Thyroid gland (tissue), 4 donors: Measurements from ENCODE around the gene CRLF1. TPM values are rescaled to one million over a fixed set of nuclear protein-coding genes. Genes with fewer than 3 reads are reported as not detected.
"Not testable (repeated sequence)": the region's sequence is repeated elsewhere in the genome, so short reads cannot be mapped to it uniquely, and the experiment has no call there.

ENCODE experiments used
- DNase-seq, 2 donors: peaks; one replicate each; pipeline ENCODE4 v3.0.0-alpha.2; 2019
- H3K27ac ChIP-seq, 3 donors: fragments of 200-600 bp; sonication (generic); 1 replicate in 2 of 3; 2 replicates in 1 of 3; pipeline ENCODE4 v1.5.1; 2016 to 2019; ENCODE audit warnings: mild to moderate bottlenecking in 1 of 3, moderate library complexity in 1 of 3
- H3K27me3 ChIP-seq: fragments of 200-600 bp; sonication (generic); one replicate; pipeline ENCODE4 v1.5.1; 2019
- H3K36me3 ChIP-seq, 2 donors: fragments of 200-600 bp; sonication (generic); one replicate each; pipeline ENCODE4 v1.5.1; 2016 to 2019
- H3K4me1 ChIP-seq, 2 donors: fragments of 200-600 bp; sonication (generic); one replicate each; pipeline ENCODE4 v1.5.1; 2017 to 2019
- H3K4me3 ChIP-seq, 3 donors: fragments of 200-600 bp; sonication (generic); replicated peaks in 1 of 3; 1 replicate in 2 of 3; 2 replicates in 1 of 3; pipeline ENCODE4 v1.5.1; 2016; ENCODE audit warnings: mild to moderate bottlenecking in 1 of 3
- H3K9me3 ChIP-seq: fragments of 200-600 bp; sonication (generic); one replicate; pipeline ENCODE4 v1.5.1; 2017
- CTCF ChIP-seq, 6 experiments: fragments of 200-600 bp in 3 of 6; fragments of 450-650 bp in 3 of 6; sonication (generic) in 3 of 6; IDR thresholded peaks; one replicate each; pipeline ENCODE4 v1.5.1; 2016 to 2019; ENCODE audit warnings: antibody characterized with exemption in 6 of 6, mild to moderate bottlenecking in 2 of 6, inconsistent platforms in 1 of 6, moderate library complexity in 1 of 6
- POLR2A ChIP-seq, 2 donors: fragments of 450-650 bp; IDR thresholded peaks; one replicate each; pipeline ENCODE4 v1.6.1; 2017; ENCODE audit warnings: antibody characterized with exemption in 2 of 2, mild to moderate bottlenecking in 2 of 2, moderate library complexity in 1 of 2
- WGBS, 2 donors: methylation state at CpG; one replicate each; pipeline ENCODE4 v1.1.5; 2017; 5-methylcytosine and 5-hydroxymethylcytosine counted together
- intact Hi-C: fragments of 100-400 bp; cut with DNase I; formaldehyde crosslinking; loops from one replicate; pipeline ENCODE4 v1.15.1; 2023
- total RNA-seq, 4 donors: library from RNA; depleted of rRNA; stranded (reverse); fragments of >200 nt; gene quantifications; one replicate each; pipeline ENCODE4 v1.2.3, GENCODE V29; 2016

CRLF1 gene
- total RNA-seq, 4 donors from 2014 or later: 87.2 to 140 (median 101) TPM

- H3K27ac ChIP-seq: no peak overlapping the region
- peaks cover 7 to 24% of the 10 kb centered on the region in 2 donors for H3K4me1 ChIP-seq
- DNase-seq: no peak
- H3K9me3 ChIP-seq: no peaks in the 10 kb centered on the region
- no peak overlapping the region for H3K4me3 ChIP-seq
- H3K36me3 ChIP-seq: no peaks in the 10 kb centered on the region
- TF ChIP-seq CTCF (IDR thresholded peaks at IDR 0.05) (peak in 1 of 6 experiments; percentile 22), POLR2A (IDR thresholded peaks at IDR 0.05) (no peak)
- H3K27me3 ChIP-seq: peaks cover 29% of the 10 kb centered on the region
- intact Hi-C loops: no loop called here
- 22 to 26% methylated on average over 7 to 8 of the region's 32 CpGs for WGBS, 2 donors
Measured at GRCh38 chr19:18603255-18603957, 3.2 kb downstream of the CRLF1 start.

- Histone ChIP-seq H3K4me3 (no peak overlapping the region), H3K9me3 (no peaks in the 10 kb centered on the region), H3K27me3 (peaks cover 17% of the 10 kb centered on the region), H3K4me1 (peaks cover 0 to 14% of the 10 kb centered on the region in 2 donors), H3K27ac (no peak overlapping the region), H3K36me3 (no peaks in the 10 kb centered on the region)
- 71 to 84% methylated on average over 4 of the region's 4 CpGs for WGBS, 2 donors
- DNase-seq: no peak
- intact Hi-C loops: no loop called here
- TF ChIP-seq CTCF (IDR thresholded peaks at IDR 0.05): no peak
Measured at GRCh38 chr19:18601875-18602274, 4.7 kb downstream of the CRLF1 start.

GRCh38 chr19:18600692-18601397 is 5.8 kb downstream of the CRLF1 start:
- H3K27me3 ChIP-seq: peaks cover 17% of the 10 kb centered on the region
- DNase-seq, H3K36me3 ChIP-seq, H3K9me3 ChIP-seq, H3K4me3 ChIP-seq, intact Hi-C loops, H3K4me1 ChIP-seq, H3K27ac ChIP-seq: not testable (repeated sequence)
- 90 to 93% methylated on average over 15 of the region's 15 CpGs for WGBS, 2 donors

- Histone ChIP-seq H3K27me3 (peaks cover 9% of the 10 kb centered on the region), H3K27ac (no peak overlapping the region), H3K4me1 (peaks cover 8 to 16% of the 10 kb centered on the region in 2 donors), H3K36me3 (no peaks in the 10 kb centered on the region), H3K4me3 (no peak overlapping the region), H3K9me3 (no peaks in the 10 kb centered on the region)
- no peak for DNase-seq
- TF ChIP-seq POLR2A (IDR thresholded peaks at IDR 0.05) (no peak), CTCF (IDR thresholded peaks at IDR 0.05) (no peak)
- 72 to 86% methylated on average over 4 to 20 of the region's 20 CpGs for WGBS, 2 donors
- intact Hi-C loops: loop anchor here (5.0 kb wide), 1 partner anchor 78 kb away; no protein-coding TSS in a partner anchor
Measured at GRCh38 chr19:18599485-18599884, 7.1 kb downstream of the CRLF1 start.

- no peak for DNase-seq
- H3K27ac ChIP-seq: no peak overlapping the region
- H3K36me3 ChIP-seq: no peaks in the 10 kb centered on the region
- no peak overlapping the region for H3K4me3 ChIP-seq
- H3K9me3 ChIP-seq: no peaks in the 10 kb centered on the region
- 54 to 62% methylated on average over 14 to 25 of the region's 25 CpGs for WGBS, 2 donors
- intact Hi-C loops: loop anchor here (5.0 kb wide), 1 partner anchor 79 kb away; no protein-coding TSS in a partner anchor
- TF ChIP-seq CTCF (IDR thresholded peaks at IDR 0.05): no peak
- TF ChIP-seq POLR2A (IDR thresholded peaks at IDR 0.05): no peak
- peaks cover 10 to 20% of the 10 kb centered on the region in 2 donors for H3K4me1 ChIP-seq
- no peaks in the 10 kb centered on the region for H3K27me3 ChIP-seq
Measured at GRCh38 chr19:18597809-18598660, 8.6 kb downstream of the CRLF1 start.
